Stomach (tissue), 4 donors: ENCODE measurements around the gene CDH23.
"Not testable (repeated sequence)": the region's sequence is repeated elsewhere in the genome, so short reads cannot be mapped to it uniquely, and the experiment has no call there.

ENCODE experiments used
- CTCF ChIP-seq, 7 experiments: fragments of 450-650 bp in 4 of 7; fragments of 200-600 bp in 3 of 7; sonication (generic) in 3 of 7; IDR thresholded peaks; one replicate each; pipeline ENCODE4 v1.5.1; 2016 to 2019; ENCODE audit warnings: antibody characterized with exemption in 7 of 7, control low read depth in 2 of 7, mild to moderate bottlenecking in 1 of 7
- POLR2A ChIP-seq, 4 donors: fragments of 450-650 bp; IDR thresholded peaks; one replicate each; pipeline ENCODE4 v1.6.1; 2016; ENCODE audit warnings: antibody characterized with exemption in 4 of 4, control low read depth in 2 of 4, mild to moderate bottlenecking in 1 of 4, moderate library complexity in 1 of 4
- POLR2AphosphoS5 ChIP-seq, 3 donors: sonication (generic); formaldehyde crosslinking; IDR thresholded peaks; one replicate each; pipeline ENCODE4 v1.6.1; 2016; ENCODE audit warnings: antibody characterized with exemption in 3 of 3

- not testable (repeated sequence) for TF ChIP-seq CTCF, POLR2AphosphoS5, POLR2A (IDR thresholded peaks at IDR 0.05)
Measured at GRCh38 chr10:71358906-71359305, 37.8 kb upstream of the CDH23 start.
